Measurements from ENCODE around the gene RNF130. TPM values are rescaled to one million over a fixed set of nuclear protein-coding genes. Genes with fewer than 3 reads are reported as not detected.

The RNF130 gene
- total and polyA plus RNA-seq, 9 donors, result 54.7 to 120 (median 67.1) TPM

DNA sequence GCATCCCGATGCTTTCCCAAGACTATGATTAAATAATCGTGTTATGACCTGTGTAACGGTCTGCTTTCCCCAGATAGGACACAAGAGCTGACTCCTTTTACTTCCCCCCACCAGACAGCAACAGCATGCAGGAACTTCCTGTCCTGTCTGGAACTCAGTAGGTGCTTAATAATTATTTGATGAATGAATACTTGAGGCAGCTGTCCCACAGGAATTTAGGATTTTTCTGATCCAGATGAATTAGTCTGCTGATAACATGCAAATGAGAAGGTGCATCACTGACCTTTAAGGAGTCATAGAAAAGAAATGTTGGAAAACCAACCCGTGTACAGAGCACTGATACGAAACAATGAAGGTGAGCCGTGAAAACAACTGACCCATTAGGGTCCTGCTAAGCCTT, 12.2 kb downstream of the RNF130 start:
- Histone ChIP-seq H3K9me3 (no peaks in the 10 kb centered on the region), H3K36me3 (no peaks in the 10 kb centered on the region), H3K27me3 (no peaks in the 10 kb centered on the region), H3K4me1 (ENCODE audit: insufficient read depth) (no peaks in the 10 kb centered on the region), H3K4me3 (no peak overlapping the region), H3K27ac (no peak overlapping the region)
- intact Hi-C loops (cut with DNase I), result no loop called here
- TF ChIP-seq EP300 (IDR thresholded peaks at IDR 0.05), result no peak
- no peak for TF ChIP-seq POLR2A (IDR thresholded peaks at IDR 0.05)
- TF ChIP-seq, protein P1, sequence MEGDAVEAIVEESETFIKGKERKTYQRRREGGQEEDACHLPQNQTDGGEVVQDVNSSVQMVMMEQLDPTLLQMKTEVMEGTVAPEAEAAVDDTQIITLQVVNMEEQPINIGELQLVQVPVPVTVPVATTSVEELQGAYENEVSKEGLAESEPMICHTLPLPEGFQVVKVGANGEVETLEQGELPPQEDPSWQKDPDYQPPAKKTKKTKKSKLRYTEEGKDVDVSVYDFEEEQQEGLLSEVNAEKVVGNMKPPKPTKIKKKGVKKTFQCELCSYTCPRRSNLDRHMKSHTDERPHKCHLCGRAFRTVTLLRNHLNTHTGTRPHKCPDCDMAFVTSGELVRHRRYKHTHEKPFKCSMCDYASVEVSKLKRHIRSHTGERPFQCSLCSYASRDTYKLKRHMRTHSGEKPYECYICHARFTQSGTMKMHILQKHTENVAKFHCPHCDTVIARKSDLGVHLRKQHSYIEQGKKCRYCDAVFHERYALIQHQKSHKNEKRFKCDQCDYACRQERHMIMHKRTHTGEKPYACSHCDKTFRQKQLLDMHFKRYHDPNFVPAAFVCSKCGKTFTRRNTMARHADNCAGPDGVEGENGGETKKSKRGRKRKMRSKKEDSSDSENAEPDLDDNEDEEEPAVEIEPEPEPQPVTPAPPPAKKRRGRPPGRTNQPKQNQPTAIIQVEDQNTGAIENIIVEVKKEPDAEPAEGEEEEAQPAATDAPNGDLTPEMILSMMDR (IDR thresholded peaks at IDR 0.05), result no peak
- 85 to 89% (median 88%) methylated on average over 6 of the region's 6 CpGs for WGBS, 3 donors
- DNase-seq, result no peak

DNA sequence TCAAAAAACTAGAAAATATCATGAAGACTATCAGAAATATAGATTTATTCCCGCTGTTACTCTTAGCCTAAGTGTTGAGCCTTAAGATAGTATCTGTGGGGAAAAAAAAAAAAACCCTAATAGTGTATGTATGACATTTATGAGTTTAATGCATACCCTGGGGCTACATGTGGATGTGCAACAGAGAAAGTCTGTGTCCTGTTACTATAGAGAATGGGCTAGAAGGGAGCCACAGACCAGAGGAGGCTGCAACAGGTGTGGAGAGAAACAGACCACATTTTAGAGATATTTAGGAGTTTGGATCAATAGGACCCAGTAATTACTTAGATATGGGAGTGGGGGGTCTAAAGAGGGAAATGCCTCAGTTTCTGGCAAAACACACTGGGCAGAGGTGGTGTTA, 15.4 kb downstream of the RNF130 start:
- no peak for DNase-seq
- no peaks in the 10 kb centered on the region for H3K27me3 ChIP-seq
- H3K27ac ChIP-seq, result no peak overlapping the region
- TF ChIP-seq, protein P1 (IDR thresholded peaks at IDR 0.05), result no peak
- no peak for TF ChIP-seq EP300 (IDR thresholded peaks at IDR 0.05)
- no peak for TF ChIP-seq POLR2A (IDR thresholded peaks at IDR 0.05)
- WGBS, 3 donors, result 100% methylated on average over 1 of the region's 1 CpG
- H3K4me3 ChIP-seq, result no peak overlapping the region
- H3K4me1 ChIP-seq (ENCODE audit: insufficient read depth), result peaks cover 1% of the 10 kb centered on the region
- intact Hi-C loops (cut with DNase I), result no loop called here
- H3K9me3 ChIP-seq, result no peaks in the 10 kb centered on the region
- H3K36me3 ChIP-seq, result no peaks in the 10 kb centered on the region

DNA sequence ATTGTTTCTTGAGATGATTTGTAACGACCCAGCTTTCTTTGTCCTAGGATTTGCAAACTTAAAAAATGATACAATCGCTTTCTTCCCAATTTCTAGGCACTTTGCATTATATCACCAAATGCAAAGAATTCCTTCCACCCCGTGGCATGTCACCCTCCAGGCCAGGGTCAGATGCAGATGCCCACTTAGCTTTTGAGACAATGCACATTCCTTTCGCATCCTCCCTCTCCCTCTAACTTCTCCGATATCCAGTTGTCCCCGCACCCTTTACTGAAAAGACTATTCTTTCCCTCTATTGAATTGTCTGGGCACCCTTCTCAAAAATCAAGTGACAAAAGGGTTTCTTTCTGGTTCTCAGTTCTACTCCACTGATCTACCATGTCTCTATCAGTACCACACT, 17.3 kb downstream of the RNF130 start:
- Histone ChIP-seq H3K4me3 (no peak overlapping the region), H3K27me3 (no peaks in the 10 kb centered on the region), H3K9me3 (no peaks in the 10 kb centered on the region), H3K36me3 (no peaks in the 10 kb centered on the region), H3K27ac (no peak overlapping the region), H3K4me1 (ENCODE audit: insufficient read depth) (peaks cover 3% of the 10 kb centered on the region)
- no peak for DNase-seq
- WGBS, 3 donors, result 80 to 94% (median 85%) methylated on average over 6 of the region's 6 CpGs
- intact Hi-C loops (cut with DNase I), result no loop called here
- TF ChIP-seq, protein P1 (IDR thresholded peaks at IDR 0.05), result no peak
- no peak for TF ChIP-seq POLR2A (IDR thresholded peaks at IDR 0.05)
- no peak for TF ChIP-seq EP300 (IDR thresholded peaks at IDR 0.05)

DNA sequence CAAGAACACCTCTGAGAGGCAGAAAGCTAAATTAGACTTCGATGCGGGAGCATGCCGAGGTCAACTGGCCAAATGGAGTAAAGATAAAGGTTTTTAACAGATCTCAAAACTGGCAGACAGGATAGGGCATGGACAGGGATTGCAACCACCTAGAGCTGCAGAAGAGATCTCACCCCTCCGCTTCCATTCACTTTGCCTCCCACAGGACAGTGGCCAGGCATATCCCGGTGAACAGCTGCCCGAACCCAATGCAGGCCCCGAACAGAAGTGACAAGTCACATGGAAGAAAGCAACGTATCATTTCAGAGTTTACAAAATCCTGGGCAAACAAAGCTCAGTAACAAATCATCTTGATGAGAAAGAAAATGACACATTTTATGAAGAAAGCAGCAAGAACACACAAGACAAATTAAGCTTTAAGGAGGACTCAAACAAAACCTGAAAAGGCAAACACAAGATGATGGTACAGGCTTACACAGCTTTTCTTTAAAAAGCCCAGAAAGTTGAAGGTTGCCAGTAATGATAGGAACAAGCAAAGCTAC, 18.4 kb downstream of the RNF130 start:
- Histone ChIP-seq H3K4me1 (ENCODE audit: insufficient read depth) (peaks cover 3% of the 10 kb centered on the region), H3K36me3 (no peaks in the 10 kb centered on the region), H3K27ac (no peak overlapping the region), H3K9me3 (no peaks in the 10 kb centered on the region), H3K27me3 (no peaks in the 10 kb centered on the region), H3K4me3 (no peak overlapping the region)
- intact Hi-C loops (cut with DNase I), result no loop called here
- whole genome bisulfite sequencing, 3 donors, result 70 to 78% (median 75%) methylated on average over 8 of the region's 8 CpGs
- DNase-seq, result no peak
- TF ChIP-seq POLR2A (IDR thresholded peaks at IDR 0.05), result no peak
- no peak for TF ChIP-seq EP300 (IDR thresholded peaks at IDR 0.05)
- TF ChIP-seq, protein P1 (IDR thresholded peaks at IDR 0.05), result no peak
